Stimulated activated CD4-positive, alpha-beta T cell treated with anti-CD3 and anti-CD28 coated beads, Interleukin-1b, Interleukin-23, amount 100 ng/mL, for 24 hours (primary cell): ENCODE data around the gene RFESD.
A peak's percentile ranks its signal among the peaks of the same experiment; 100 is the strongest.
"Not testable (repeated sequence)": the region's sequence is repeated elsewhere in the genome, so short reads cannot be mapped to it uniquely, and the experiment has no call there.

Source experiments
- DNase-seq, 4 experiments: peaks; one replicate each; pipeline ENCODE4 v3.0.0-alpha.2; 2020; ENCODE audit warnings: low read depth in 4 of 4, low spot score in 1 of 4

The RFESD gene

GRCh38 chr5:95627971-95628810 is 18.4 kb upstream of the RFESD start:
- no peak for DNase-seq

GRCh38 chr5:95628933-95629332 is 17.6 kb upstream of the RFESD start:
- DNase-seq: no peak

- no peak for DNase-seq
Observed at GRCh38 chr5:95630394-95630917, 16.1 kb upstream of the RFESD start.

GRCh38 chr5:95631255-95631958 is 15.2 kb upstream of the RFESD start:
- DNase-seq: no peak

GRCh38 chr5:95631991-95632675 is 14.4 kb upstream of the RFESD start:
- DNase-seq: peak in 3 of 4 experiments; percentile 43 to 55 (median 54)

GRCh38 chr5:95632942-95633341 is 13.6 kb upstream of the RFESD start:
- not testable (repeated sequence) for DNase-seq

GRCh38 chr5:95633671-95634070 is 12.9 kb upstream of the RFESD start:
- DNase-seq: no peak

- DNase-seq: no peak
Observed at GRCh38 chr5:95634081-95634480, 12.5 kb upstream of the RFESD start.

- DNase-seq: no peak
Observed at GRCh38 chr5:95638632-95639031, 7.9 kb upstream of the RFESD start.

GRCh38 chr5:95641741-95642220 is 4.8 kb upstream of the RFESD start:
- DNase-seq: no peak

- DNase-seq: no peak
Observed at GRCh38 chr5:95643152-95643551, 3.4 kb upstream of the RFESD start.

- DNase-seq: no peak
Observed at GRCh38 chr5:95644351-95645042, 2.1 kb upstream of the RFESD start.

- DNase-seq: not testable (repeated sequence)
Observed at GRCh38 chr5:95646226-95646568, 380 bp upstream of the RFESD start.

- no peak for DNase-seq
Observed at GRCh38 chr5:95647886-95648860, 1.6 kb downstream of the RFESD start.

GRCh38 chr5:95649274-95649673 is 2.7 kb downstream of the RFESD start:
- no peak for DNase-seq

GRCh38 chr5:95649842-95650620 is 3.5 kb downstream of the RFESD start:
- no peak for DNase-seq

- DNase-seq: no peak
Observed at GRCh38 chr5:95652849-95653248, 6.3 kb downstream of the RFESD start.

GRCh38 chr5:95654196-95654595 is 7.6 kb downstream of the RFESD start:
- no peak for DNase-seq

- no peak for DNase-seq
Observed at GRCh38 chr5:95655575-95655974, 9.0 kb downstream of the RFESD start.
